HEK293 (cell line): ENCODE measurements around the gene RBM20.

Source experiments
- CTCF ChIA-PET: fragments of 350-600 bp; formaldehyde crosslinking; extraction: SDS; loops from one replicate; lab custom pipeline; 2021; ENCODE audit warnings: antibody characterized with exemption; lab: Yijun Ruan, JAX
- POLR2A ChIA-PET: fragments of 300-600 bp; formaldehyde crosslinking; extraction: SDS; loops from one replicate; lab custom pipeline; 2020; ENCODE audit warnings: antibody characterized with exemption, inconsistent platforms; lab: Yijun Ruan, JAX
- H3K27ac ChIP-seq: fragments of 200-500 bp; sonication (Bioruptor generic); 2 replicates; pipeline ENCODE4 v1.5.1; 2014; ENCODE audit warnings: low read depth, low read length, control low read depth, inconsistent platforms; ENCODE audit errors: extremely low read depth
- H3K36me3 ChIP-seq, 2 experiments: fragments of 200-500 bp in 1 of 2; sonication (Bioruptor generic) in 1 of 2; 1 replicate in 1 of 2; 2 replicates in 1 of 2; pipeline ENCODE4 v1.5.1; 2014 to 2017; ENCODE audit warnings: inconsistent platforms in 2 of 2, low read length in 2 of 2; ENCODE audit not compliant: control insufficient read depth in 2 of 2, insufficient read depth in 1 of 2
- H3K4me1 ChIP-seq: fragments of 200-500 bp; sonication (Bioruptor generic); 2 replicates; pipeline ENCODE4 v1.5.1; 2014; ENCODE audit warnings: mild to moderate bottlenecking, low read length, inconsistent platforms; ENCODE audit not compliant: control insufficient read depth, insufficient read depth
- H3K4me3 ChIP-seq: 2 replicates; pipeline ENCODE4 v1.5.1; 2011; ENCODE audit warnings: low read depth, mild to moderate bottlenecking, control low read depth, low read length, moderate library complexity
- H3K9me3 ChIP-seq: fragments of 200-500 bp; sonication (Bioruptor generic); 2 replicates; pipeline ENCODE4 v1.5.1; 2014; ENCODE audit warnings: low read depth, low read length, inconsistent platforms; ENCODE audit not compliant: control insufficient read depth, insufficient read depth
- KLF9 ChIP-seq: fragments of 450-650 bp; formaldehyde crosslinking; IDR thresholded peaks from 2 replicates; pipeline ENCODE4 v1.5.1; 2016; ENCODE audit warnings: missing biosample characterization, missing genetic modification characterization, low read depth
- MZF1 ChIP-seq: fragments of 450-650 bp; formaldehyde crosslinking; IDR thresholded peaks from 2 replicates; pipeline ENCODE4 v1.5.1; 2017; ENCODE audit warnings: missing biosample characterization, missing genetic modification characterization, borderline replicate concordance
- SALL2 ChIP-seq: fragments of 450-650 bp; formaldehyde crosslinking; IDR thresholded peaks from 2 replicates; pipeline ENCODE4 v1.5.0; 2017; ENCODE audit warnings: missing biosample characterization, mild to moderate bottlenecking, missing genetic modification characterization, borderline replicate concordance
- SP2 ChIP-seq: fragments of 450-650 bp; formaldehyde crosslinking; IDR thresholded peaks from 2 replicates; pipeline ENCODE4 v1.5.1; 2016; ENCODE audit warnings: missing biosample characterization, missing genetic modification characterization
- SP3 ChIP-seq: fragments of 450-650 bp; formaldehyde crosslinking; IDR thresholded peaks from 2 replicates; pipeline ENCODE4 v1.5.1; 2016; ENCODE audit warnings: missing biosample characterization, missing genetic modification characterization
- SP7 ChIP-seq: fragments of 450-650 bp; formaldehyde crosslinking; IDR thresholded peaks from 2 replicates; pipeline ENCODE4 v1.5.1; 2016; ENCODE audit warnings: missing biosample characterization, missing genetic modification characterization
- YY2 ChIP-seq: fragments of 450-650 bp; formaldehyde crosslinking; IDR thresholded peaks from 2 replicates; pipeline ENCODE4 v1.5.1; 2016; ENCODE audit warnings: missing biosample characterization, missing genetic modification characterization
- ZBTB8A ChIP-seq: fragments of 450-650 bp; formaldehyde crosslinking; IDR thresholded peaks from 2 replicates; pipeline ENCODE4 v1.5.1; 2016; ENCODE audit warnings: missing biosample characterization, missing genetic modification characterization
- ZNF292 ChIP-seq: fragments of 450-650 bp; formaldehyde crosslinking; IDR thresholded peaks from 2 replicates; pipeline ENCODE4 v1.5.1; 2016; ENCODE audit warnings: low read depth, missing biosample characterization, missing genetic modification characterization, borderline replicate concordance
- ZNF341 ChIP-seq: fragments of 450-650 bp; formaldehyde crosslinking; IDR thresholded peaks from 2 replicates; pipeline ENCODE4; 2016; ENCODE audit warnings: low read depth, missing biosample characterization, missing genetic modification characterization
- ZNF350 ChIP-seq: fragments of 450-650 bp; formaldehyde crosslinking; IDR thresholded peaks from 2 replicates; pipeline ENCODE4 v1.5.0; 2017; ENCODE audit warnings: missing biosample characterization, mild to moderate bottlenecking, missing genetic modification characterization
- ZNF404 ChIP-seq: fragments of 450-650 bp; formaldehyde crosslinking; IDR thresholded peaks from 2 replicates; pipeline ENCODE4 v1.5.1; 2017; ENCODE audit warnings: missing biosample characterization, missing genetic modification characterization
- ZNF514 ChIP-seq: fragments of 450-650 bp; formaldehyde crosslinking; IDR thresholded peaks from 2 replicates; pipeline ENCODE4 v1.5.1; 2016; ENCODE audit warnings: missing biosample characterization, missing genetic modification characterization
- ZNF571 ChIP-seq: fragments of 450-650 bp; formaldehyde crosslinking; IDR thresholded peaks from 2 replicates; pipeline ENCODE4 v1.5.0; 2017; ENCODE audit warnings: missing biosample characterization, missing genetic modification characterization
- ZNF596 ChIP-seq: fragments of 450-650 bp; IDR thresholded peaks from 2 replicates; pipeline ENCODE4 v1.5.0; 2018; ENCODE audit warnings: missing biosample characterization, mild to moderate bottlenecking, missing genetic modification characterization, moderate library complexity
- ZNF76 ChIP-seq: fragments of 450-650 bp; formaldehyde crosslinking; IDR thresholded peaks from 2 replicates; pipeline ENCODE4; 2016; ENCODE audit warnings: low read depth, missing biosample characterization, missing genetic modification characterization, borderline replicate concordance
- TF ChIP-seq, protein P1 (sequence below): fragments of 450-650 bp; formaldehyde crosslinking; IDR thresholded peaks from 2 replicates; pipeline ENCODE4 v1.5.1; 2016; ENCODE audit warnings: missing biosample characterization, missing genetic modification characterization
- TF ChIP-seq, protein P2 (sequence below): fragments of 450-650 bp; formaldehyde crosslinking; IDR thresholded peaks from 2 replicates; pipeline ENCODE4 v1.5.1; 2016; ENCODE audit warnings: missing biosample characterization, missing genetic modification characterization, borderline replicate concordance
- TF ChIP-seq, protein P3 (sequence below): fragments of 450-650 bp; formaldehyde crosslinking; IDR thresholded peaks from 2 replicates; pipeline ENCODE4 v1.5.1; 2016; ENCODE audit warnings: missing biosample characterization, missing genetic modification characterization
- TF ChIP-seq, protein P4 (sequence below): IDR thresholded peaks from 2 replicates; pipeline ENCODE4 v1.6.1; 2011; ENCODE audit warnings: mild to moderate bottlenecking, low read depth, low read length, borderline replicate concordance
- TF ChIP-seq, protein P5 (sequence below): sonication (generic); formaldehyde crosslinking; IDR thresholded peaks from 2 replicates; pipeline ENCODE4 v1.8.1; 2022; ENCODE audit warnings: mild to moderate bottlenecking, moderate library complexity, missing genetic modification reagents

Gene RBM20

DNA sequence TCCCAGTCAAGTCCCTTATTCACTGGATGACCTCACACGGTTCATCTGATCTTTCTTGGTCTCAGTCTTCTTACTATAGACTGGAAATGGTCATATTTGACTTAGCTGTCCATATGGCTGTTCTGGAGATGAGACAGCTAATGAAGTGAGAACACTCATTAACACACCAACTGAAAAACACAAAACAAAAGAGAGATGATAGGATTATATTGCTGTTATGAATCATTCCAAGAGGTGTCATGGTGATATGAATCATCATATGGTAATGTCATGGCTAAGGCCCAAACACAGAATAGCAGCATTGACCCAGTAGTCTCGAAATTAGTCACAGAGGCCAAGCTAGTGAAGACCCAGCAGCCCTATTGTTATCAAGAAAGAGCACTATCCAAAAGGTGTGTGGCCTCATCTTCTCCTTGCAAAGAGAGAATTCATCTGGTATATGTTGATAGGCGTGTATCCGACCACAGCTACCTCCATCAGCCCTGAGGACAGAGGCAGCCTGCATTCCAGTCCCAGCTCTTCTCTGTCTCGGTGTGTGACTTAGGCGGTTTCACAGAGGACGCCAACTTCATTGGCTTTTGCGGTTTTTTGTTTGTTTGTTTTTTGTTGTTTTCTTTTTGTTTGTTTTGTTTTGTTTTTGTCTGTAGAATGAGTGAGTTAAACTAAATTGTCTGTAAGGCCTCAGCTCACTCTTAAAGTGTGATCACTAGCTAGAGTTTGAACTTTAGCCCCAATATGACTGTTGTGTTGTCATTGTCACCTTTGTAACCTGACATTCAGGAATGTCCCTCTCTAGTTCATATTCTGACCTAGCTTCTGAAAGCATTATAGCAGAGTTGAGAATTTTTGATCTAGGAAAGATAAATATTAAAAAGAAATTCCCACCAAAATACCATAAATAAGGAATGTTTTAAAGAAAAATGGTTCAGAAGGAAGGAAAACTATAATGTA is 130.2 kb downstream of the RBM20 start (continued):
- TF ChIP-seq SP2 (no peak), ZNF341 (tag by site-specific recombination) (no peak), ZNF350 (no peak), SP7 (tag by site-specific recombination) (peak; percentile 90), ZNF404 (tag by site-specific recombination) (no peak), YY2 (tag by site-specific recombination) (no peak)
- TF ChIP-seq, protein P1, sequence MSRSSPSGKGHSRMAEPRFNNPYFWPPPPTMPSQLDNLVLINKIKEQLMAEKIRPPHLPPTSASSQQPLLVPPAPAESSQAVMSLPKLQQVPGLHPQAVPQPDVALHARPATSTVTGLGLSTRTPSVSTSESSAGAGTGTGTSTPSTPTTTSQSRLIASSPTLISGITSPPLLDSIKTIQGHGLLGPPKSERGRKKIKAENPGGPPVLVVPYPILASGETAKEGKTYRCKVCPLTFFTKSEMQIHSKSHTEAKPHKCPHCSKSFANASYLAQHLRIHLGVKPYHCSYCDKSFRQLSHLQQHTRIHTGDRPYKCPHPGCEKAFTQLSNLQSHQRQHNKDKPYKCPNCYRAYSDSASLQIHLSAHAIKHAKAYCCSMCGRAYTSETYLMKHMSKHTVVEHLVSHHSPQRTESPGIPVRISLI (tag by site-specific recombination): peak; percentile 77; the same call in 1 of the 2 replicates
- TF ChIP-seq, protein P2, sequence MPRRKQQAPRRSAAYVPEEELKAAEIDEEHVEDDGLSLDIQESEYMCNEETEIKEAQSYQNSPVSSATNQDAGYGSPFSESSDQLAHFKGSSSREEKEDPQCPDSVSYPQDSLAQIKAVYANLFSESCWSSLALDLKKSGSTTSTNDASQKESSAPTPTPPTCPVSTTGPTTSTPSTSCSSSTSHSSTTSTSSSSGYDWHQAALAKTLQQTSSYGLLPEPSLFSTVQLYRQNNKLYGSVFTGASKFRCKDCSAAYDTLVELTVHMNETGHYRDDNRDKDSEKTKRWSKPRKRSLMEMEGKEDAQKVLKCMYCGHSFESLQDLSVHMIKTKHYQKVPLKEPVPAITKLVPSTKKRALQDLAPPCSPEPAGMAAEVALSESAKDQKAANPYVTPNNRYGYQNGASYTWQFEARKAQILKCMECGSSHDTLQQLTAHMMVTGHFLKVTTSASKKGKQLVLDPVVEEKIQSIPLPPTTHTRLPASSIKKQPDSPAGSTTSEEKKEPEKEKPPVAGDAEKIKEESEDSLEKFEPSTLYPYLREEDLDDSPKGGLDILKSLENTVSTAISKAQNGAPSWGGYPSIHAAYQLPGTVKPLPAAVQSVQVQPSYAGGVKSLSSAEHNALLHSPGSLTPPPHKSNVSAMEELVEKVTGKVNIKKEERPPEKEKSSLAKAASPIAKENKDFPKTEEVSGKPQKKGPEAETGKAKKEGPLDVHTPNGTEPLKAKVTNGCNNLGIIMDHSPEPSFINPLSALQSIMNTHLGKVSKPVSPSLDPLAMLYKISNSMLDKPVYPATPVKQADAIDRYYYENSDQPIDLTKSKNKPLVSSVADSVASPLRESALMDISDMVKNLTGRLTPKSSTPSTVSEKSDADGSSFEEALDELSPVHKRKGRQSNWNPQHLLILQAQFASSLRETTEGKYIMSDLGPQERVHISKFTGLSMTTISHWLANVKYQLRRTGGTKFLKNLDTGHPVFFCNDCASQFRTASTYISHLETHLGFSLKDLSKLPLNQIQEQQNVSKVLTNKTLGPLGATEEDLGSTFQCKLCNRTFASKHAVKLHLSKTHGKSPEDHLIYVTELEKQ (tag by site-specific recombination): peak; percentile 78; the same call in 1 of the 2 replicates
- TF ChIP-seq, protein P3, sequence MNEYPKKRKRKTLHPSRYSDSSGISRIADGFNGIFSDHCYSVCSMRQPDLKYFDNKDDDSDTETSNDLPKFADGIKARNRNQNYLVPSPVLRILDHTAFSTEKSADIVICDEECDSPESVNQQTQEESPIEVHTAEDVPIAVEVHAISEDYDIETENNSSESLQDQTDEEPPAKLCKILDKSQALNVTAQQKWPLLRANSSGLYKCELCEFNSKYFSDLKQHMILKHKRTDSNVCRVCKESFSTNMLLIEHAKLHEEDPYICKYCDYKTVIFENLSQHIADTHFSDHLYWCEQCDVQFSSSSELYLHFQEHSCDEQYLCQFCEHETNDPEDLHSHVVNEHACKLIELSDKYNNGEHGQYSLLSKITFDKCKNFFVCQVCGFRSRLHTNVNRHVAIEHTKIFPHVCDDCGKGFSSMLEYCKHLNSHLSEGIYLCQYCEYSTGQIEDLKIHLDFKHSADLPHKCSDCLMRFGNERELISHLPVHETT (tag by site-specific recombination): peak; percentile 97

DNA sequence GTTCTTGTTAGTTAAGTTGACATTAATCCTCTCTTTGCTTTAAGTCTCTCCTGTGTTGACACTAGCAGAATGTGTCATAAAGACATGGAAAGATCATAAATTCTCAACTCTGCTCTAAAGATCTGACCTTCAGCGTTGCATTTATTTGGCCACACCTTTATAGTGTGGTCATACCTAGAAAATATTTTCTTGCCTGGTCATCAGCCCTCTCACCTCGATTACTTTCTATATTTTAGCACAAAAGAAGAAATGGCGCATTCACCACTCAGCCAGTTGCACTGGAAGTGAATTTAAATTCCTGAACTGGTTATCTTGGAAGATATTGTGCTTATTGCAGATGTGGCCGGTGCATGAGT is 130.9 kb downstream of the RBM20 start:
- Histone ChIP-seq H3K4me3 (no peak overlapping the region), H3K4me1 (peaks cover 14% of the 10 kb centered on the region), H3K27ac (no peak overlapping the region), H3K9me3 (no peaks in the 10 kb centered on the region), H3K36me3 (no peaks in the 10 kb centered on the region)
- POLR2A ChIA-PET: no interaction called here
- CTCF ChIA-PET: interaction anchor here (1.1 kb wide), 1 partner anchor 29 kb away, joined by 4 read pairs; no protein-coding TSS in a partner anchor
- TF ChIP-seq ZBTB8A (no peak), SP3 (tag by site-specific recombination) (peak; percentile 6; the same call in 1 of the 2 replicates)
- TF ChIP-seq, protein P4, sequence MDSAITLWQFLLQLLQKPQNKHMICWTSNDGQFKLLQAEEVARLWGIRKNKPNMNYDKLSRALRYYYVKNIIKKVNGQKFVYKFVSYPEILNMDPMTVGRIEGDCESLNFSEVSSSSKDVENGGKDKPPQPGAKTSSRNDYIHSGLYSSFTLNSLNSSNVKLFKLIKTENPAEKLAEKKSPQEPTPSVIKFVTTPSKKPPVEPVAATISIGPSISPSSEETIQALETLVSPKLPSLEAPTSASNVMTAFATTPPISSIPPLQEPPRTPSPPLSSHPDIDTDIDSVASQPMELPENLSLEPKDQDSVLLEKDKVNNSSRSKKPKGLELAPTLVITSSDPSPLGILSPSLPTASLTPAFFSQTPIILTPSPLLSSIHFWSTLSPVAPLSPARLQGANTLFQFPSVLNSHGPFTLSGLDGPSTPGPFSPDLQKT: no peak

DNA sequence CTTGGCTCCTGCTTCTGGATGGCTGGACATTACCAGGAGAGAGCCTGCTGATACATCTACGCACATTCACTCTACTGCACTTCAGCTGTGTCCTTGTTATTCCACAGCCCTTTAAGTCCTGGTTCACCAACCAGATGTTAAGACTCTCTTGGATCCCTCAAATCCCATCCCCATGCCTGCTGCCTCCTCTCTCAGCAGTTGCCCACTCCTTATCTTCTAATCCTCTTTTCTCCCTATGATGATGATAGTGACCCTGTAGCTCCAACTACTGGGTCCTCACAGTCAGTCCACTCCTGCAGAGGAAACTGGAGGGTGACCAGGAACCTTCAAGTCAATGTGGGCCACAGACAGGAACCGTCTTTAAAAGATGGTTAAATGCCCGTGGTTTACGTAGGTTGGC is 131.3 kb downstream of the RBM20 start:
- Histone ChIP-seq H3K4me3 (no peak overlapping the region), H3K27ac (no peak overlapping the region), H3K36me3 (no peaks in the 10 kb centered on the region), H3K9me3 (no peaks in the 10 kb centered on the region), H3K4me1 (peaks cover 14% of the 10 kb centered on the region)
- ChIA-PET POLR2A (no interaction called here), CTCF (no interaction called here)
- TF ChIP-seq ZNF76 (tag by site-specific recombination) (no peak), KLF9 (tag by site-specific recombination) (no peak), ZNF571 (tag by site-specific recombination) (no peak), SALL2 (tag by site-specific recombination) (no peak), ZNF596 (no peak), ZNF514 (tag by site-specific recombination) (no peak), ZNF292 (tag by site-specific recombination) (no peak), MZF1 (no peak)
- TF ChIP-seq, protein P5, sequence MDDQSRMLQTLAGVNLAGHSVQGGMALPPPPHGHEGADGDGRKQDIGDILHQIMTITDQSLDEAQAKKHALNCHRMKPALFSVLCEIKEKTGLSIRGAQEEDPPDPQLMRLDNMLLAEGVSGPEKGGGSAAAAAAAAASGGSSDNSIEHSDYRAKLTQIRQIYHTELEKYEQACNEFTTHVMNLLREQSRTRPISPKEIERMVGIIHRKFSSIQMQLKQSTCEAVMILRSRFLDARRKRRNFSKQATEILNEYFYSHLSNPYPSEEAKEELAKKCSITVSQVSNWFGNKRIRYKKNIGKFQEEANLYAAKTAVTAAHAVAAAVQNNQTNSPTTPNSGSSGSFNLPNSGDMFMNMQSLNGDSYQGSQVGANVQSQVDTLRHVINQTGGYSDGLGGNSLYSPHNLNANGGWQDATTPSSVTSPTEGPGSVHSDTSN (CRISPR knock-in tag): no peak
